GM12864 (cell line): ENCODE data around the gene DYRK1A.

ENCODE experiments used
- DNase-seq: peaks from one replicate; pipeline ENCODE4 v3.0.0-alpha.2; 2011; ENCODE audit warnings: low read depth
- H3K4me3 ChIP-seq: 2 replicates; pipeline ENCODE4 v1.5.1; 2011; ENCODE audit warnings: mild to moderate bottlenecking, low read depth, low read length, control low read depth
- TF ChIP-seq, protein P1 (sequence below): IDR thresholded peaks from 2 replicates; pipeline ENCODE4 v1.5.1; 2011; ENCODE audit warnings: low read depth, mild to moderate bottlenecking, moderate library complexity, low read length, control low read depth, inconsistent platforms; ENCODE audit errors: missing control alignments

Gene DYRK1A

DNA sequence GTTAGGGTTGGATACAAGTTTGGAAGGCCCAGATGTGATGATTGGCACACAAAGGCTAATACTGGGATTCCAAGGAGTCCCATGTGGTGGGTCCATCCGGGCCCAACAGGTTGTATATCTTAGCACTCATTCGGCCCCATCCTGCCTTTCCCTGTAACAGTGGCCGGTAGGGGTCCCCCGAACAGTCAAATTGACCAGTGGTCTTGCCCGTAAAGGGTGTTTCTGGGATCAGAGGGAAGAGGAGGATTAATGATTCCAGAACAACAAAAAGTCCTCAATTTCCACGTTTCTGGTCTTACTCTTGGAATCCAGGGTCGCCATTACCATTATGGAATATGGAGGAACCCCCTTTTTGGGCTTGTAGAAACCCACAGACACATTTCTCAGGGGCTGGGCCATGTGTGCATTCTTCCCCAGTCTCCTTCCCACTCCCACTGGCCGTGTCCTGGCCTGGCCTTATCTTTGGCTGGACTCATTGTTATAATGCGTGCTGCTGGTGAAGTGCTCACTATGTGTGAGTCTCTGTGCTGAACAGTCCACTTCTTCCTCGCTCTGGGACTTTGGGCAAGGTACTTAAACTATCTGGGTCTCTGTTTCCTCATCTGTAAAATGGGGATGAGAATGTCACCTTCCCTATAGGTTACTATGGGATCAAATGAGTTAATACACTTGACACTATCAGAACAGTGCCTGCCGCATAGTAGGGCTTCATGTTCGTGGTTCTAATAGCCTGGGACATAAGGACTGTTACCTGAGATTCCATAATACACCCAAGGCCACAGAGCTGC lies 161.8 kb downstream of the DYRK1A start:
- no peak overlapping the region for H3K4me3 ChIP-seq
- no peak for DNase-seq

DNA sequence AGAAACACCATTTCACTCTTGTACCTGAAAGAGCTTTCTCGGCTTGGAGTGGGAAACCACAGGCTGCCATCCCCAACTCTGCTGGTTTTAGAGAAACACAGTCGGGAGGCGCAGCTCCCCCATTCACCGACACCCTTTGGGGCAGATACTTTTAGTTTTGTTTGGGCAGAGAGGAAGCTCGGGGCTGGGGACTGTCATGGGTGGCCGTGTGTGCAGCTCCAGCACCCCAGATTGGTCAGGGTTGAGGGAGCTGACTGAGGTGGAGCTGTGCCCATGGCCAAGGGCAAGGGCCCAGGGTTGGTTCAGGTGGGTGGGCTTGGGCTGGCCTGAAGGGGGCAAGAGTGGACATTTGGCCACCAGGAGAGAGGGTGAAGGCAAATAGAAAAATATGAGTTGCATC lies 163.1 kb downstream of the DYRK1A start:
- DNase-seq: no peak

More for the DNA sequence above, 161.8 kb downstream of the DYRK1A start:
- TF ChIP-seq, protein P1, sequence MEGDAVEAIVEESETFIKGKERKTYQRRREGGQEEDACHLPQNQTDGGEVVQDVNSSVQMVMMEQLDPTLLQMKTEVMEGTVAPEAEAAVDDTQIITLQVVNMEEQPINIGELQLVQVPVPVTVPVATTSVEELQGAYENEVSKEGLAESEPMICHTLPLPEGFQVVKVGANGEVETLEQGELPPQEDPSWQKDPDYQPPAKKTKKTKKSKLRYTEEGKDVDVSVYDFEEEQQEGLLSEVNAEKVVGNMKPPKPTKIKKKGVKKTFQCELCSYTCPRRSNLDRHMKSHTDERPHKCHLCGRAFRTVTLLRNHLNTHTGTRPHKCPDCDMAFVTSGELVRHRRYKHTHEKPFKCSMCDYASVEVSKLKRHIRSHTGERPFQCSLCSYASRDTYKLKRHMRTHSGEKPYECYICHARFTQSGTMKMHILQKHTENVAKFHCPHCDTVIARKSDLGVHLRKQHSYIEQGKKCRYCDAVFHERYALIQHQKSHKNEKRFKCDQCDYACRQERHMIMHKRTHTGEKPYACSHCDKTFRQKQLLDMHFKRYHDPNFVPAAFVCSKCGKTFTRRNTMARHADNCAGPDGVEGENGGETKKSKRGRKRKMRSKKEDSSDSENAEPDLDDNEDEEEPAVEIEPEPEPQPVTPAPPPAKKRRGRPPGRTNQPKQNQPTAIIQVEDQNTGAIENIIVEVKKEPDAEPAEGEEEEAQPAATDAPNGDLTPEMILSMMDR: no peak

DNA sequence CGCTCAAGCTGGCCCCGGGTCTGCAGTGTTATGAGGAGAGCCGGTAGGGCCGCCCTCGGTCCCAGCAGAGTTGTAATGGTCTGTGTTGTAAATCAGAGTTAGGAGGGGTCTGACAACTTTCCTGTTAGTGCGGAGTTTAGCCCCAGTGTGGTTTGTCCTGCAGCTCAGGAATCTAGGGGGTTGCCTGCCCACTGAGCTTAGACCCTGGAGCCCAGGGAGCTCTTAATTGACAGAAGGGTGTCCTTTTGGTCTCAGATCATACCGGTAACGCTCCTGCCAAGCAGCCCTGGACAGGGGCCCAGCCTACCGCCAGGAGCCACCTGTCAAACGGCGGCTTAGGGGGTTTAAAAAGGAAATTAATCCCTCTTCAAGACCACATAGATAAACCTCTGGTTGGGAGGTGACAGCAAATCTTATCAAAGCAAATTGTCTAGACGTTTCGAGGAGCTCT lies 164.4 kb downstream of the DYRK1A start:
- DNase-seq: no peak
- H3K4me3 ChIP-seq: no peak overlapping the region
- TF ChIP-seq, protein P1: no peak

More for the DNA sequence above, 163.1 kb downstream of the DYRK1A start:
- H3K4me3 ChIP-seq: no peak overlapping the region
- TF ChIP-seq, protein P1: no peak

DNA sequence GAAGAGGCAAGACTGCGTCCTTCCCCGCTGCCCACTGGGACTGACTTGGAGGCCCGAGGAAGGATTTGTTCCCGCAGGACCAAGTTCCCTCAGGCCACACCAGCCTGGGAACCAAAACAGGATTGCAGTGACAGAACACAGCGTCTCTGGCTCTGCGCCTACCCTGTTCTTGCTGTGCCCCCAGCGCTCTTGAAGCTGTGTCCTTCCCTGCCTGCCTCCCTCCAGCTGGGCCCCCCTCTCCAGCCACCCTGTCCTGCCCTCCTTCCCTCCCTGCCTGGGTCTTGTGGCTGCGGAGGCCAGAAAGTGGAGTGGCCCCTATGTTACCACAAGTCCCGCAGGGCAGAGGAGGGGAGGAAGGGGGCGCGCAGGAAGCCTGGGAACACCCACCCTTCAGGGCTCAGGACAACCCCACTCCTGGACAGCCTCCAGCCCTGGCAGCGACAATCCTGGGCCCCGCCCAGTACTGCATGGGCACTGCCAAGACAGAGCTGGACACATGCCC lies 164.9 kb downstream of the DYRK1A start:
- H3K4me3 ChIP-seq: no peak overlapping the region
- DNase-seq: no peak
- TF ChIP-seq, protein P1: no peak

DNA sequence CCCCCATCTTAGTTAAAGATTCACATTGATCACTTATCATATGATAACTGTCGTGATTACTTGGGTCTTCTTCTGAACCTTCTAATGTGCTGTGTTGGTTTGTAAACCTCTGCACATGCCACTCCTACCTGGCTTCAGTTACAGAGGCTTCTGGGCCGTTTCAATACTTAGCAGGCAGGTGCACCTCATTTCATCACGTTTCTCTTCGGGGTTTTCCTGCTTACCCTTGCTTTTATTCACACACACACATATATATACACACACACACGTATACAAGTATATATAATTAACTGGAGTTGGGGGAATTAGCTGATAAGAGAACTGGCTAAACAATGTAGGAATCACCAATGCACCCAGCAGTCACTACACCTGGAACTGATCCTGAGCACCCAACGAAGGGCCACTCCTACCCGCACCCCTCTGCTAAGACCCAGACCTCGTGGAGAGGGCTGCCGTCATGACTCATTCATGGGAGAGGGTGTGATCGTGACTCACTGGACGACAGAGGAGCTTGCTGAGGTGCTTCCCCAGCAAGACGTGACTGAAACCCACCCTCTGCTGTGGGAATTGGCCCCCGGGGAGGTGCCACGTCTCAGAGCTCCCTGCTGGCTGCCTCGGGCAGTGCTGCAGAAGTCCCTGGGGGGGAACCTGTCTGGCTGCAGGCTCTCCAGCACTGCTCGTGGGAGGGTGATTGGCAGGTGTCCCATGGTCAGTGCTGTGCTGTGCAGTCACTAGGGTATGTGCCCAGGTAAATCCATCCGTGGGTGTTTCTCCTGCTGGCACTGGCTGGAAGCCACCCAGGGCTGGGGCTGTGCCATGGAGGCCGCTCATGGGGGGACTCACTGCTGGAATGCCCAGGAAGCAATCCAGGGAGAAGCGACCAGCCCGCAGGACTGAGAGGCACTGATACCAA lies 166.6 kb downstream of the DYRK1A start:
- DNase-seq: peak; percentile 18
- H3K4me3 ChIP-seq: no peak overlapping the region; the same call in 1 of the 2 replicates

DNA sequence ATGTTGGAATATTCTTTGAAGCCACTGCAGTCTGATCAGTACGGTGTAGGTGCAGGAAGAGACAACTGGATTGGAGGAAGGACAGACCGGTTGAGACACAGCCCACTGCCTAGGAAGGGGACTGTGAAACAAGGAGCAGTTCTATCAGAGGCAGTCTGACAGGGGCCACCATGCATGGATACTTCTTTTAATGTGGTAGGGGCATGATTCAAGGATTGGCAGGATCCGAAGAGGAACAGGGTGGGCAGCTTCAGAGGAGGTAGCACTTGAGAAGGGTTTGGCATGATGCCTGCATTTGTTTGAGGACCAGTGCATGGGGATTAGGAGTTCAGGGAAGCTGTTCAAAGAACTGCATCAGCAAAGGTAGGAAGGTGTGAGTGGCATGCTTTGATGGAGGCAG lies 167.9 kb downstream of the DYRK1A start:
- TF ChIP-seq, protein P1: no peak
- no peak for DNase-seq
- H3K4me3 ChIP-seq: no peak overlapping the region

More for the DNA sequence above, 166.6 kb downstream of the DYRK1A start:
- TF ChIP-seq, protein P1: peak; percentile 56
